ENCODE measurements around the gene GRID1.

GRCh38 chr10:86105640-86106039 is 261.0 kb downstream of the GRID1 start:
- no peak for TF ChIP-seq CTCF (IDR thresholded peaks at IDR 0.05)
- no peak for TF ChIP-seq POLR2A (IDR thresholded peaks at IDR 0.05)
